Mucosa of descending colon (tissue), 3 donors: ENCODE measurements around the gene GPR37L1. TPM values are rescaled to one million over a fixed set of nuclear protein-coding genes. Genes with fewer than 3 reads are reported as not detected.

ENCODE experiments used
- ATAC-seq: fragments of 200-7000 bp; cut with Tn5 transposase; one replicate; pipeline ENCODE4 v1.9.1; 2020; ENCODE audit warnings: mild to moderate bottlenecking, moderate library complexity
- DNase-seq, 3 donors: peaks; one replicate each; pipeline ENCODE4 v3.0.0-alpha.2; 2020
- H3K36me3 ChIP-seq: fragments of 200-600 bp; one replicate; pipeline ENCODE4 v1.8.0; 2021; ENCODE audit warnings: low read depth, mild to moderate bottlenecking
- H3K4me1 ChIP-seq: fragments of 200-600 bp; one replicate; pipeline ENCODE4 v1.8.0; 2021; ENCODE audit warnings: low read depth, mild to moderate bottlenecking
- H3K4me3 ChIP-seq: fragments of 200-600 bp; one replicate; pipeline ENCODE4 v1.8.0; 2021; ENCODE audit warnings: mild to moderate bottlenecking
- H3K9me3 ChIP-seq: fragments of 200-600 bp; one replicate; pipeline ENCODE4 v1.8.0; 2021; ENCODE audit warnings: mild to moderate bottlenecking
- CTCF ChIP-seq: fragments of 200-600 bp; IDR thresholded peaks from one replicate; pipeline ENCODE4 v1.8.0; 2022; ENCODE audit warnings: antibody characterized with exemption, mild to moderate bottlenecking
- intact Hi-C, 2 donors: fragments of 100-400 bp; cut with DNase I in 1 of 2; cut with micrococcal nuclease in 1 of 2; formaldehyde crosslinking; loops; one replicate each; pipeline versions ENCODE4 v1.11.0 to v1.11.1; 2022; cut with DNase I, micrococcal nuclease
- total RNA-seq, 3 donors: library from RNA; stranded (reverse); fragmentation: NEBNext Ultra II Directional in 2 of 3; extraction: Animal tissue kit (Norgen Biotek cat#: 25700) in 2 of 3; gene quantifications; one replicate each; pipeline versions ENCODE4 v1.2.1 to v1.2.4, GENCODE V29; 2021 to 2023
- donor health status: DM: no; HTN: no; CAD: no; lungs with moderate emphysema.
- donor health status: DM: no; HTN: no; CAD: no.
- donor health status: DM: no; HTN: yes; CAD: no.

The GPR37L1 gene
- total RNA-seq, 3 donors from 2014 or later, result 2.4 to 3.5 (median 2.9) TPM

DNA sequence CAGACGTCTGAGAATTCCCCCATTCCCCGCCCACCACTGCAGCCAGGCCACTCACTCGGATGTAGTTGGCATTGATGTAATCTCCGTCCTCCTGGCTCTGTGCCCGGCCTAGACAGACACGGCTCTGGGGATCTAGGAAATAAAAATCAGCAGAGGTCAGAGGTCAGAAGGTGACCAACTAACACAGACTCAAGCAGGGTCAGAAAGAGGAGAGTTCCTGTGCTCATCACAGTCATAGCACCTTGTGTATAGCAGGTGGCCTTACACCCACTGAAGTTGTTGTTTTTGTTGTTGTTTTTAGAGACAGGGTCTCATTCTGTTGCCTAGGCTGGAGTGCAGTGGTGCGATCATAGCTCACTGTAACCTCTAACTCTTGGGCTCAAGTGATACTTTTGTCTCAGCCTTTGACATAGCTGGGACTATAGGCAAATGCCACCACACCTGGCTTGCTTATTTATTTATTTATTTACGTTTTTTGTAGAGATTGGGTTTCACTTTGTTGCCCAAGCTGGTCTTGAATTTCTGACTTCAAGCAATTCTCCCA, 32.8 kb downstream of the GPR37L1 start:
- peak; percentile 59 to 71 (median 64) for DNase-seq
- intact Hi-C loops, result no loop called here

GRCh38 chr1:202156590-202156989, 33.9 kb downstream of the GPR37L1 start:
- no peaks in the 10 kb centered on the region for H3K9me3 ChIP-seq
- H3K4me3 ChIP-seq, result no peak overlapping the region
- no peak for ATAC-seq
- DNase-seq, result no peak
- intact Hi-C loops, result no loop called here
- no peak for TF ChIP-seq CTCF
- peaks cover 11% of the 10 kb centered on the region for H3K4me1 ChIP-seq
- H3K36me3 ChIP-seq, result no peaks in the 10 kb centered on the region

More for the DNA sequence above, 32.8 kb downstream of the GPR37L1 start:
- H3K4me3 ChIP-seq, result no peak overlapping the region
- peak; percentile 48 for ATAC-seq
- no peak for TF ChIP-seq CTCF
- H3K36me3 ChIP-seq, result no peaks in the 10 kb centered on the region
- peaks cover 11% of the 10 kb centered on the region for H3K4me1 ChIP-seq
- no peaks in the 10 kb centered on the region for H3K9me3 ChIP-seq

GRCh38 chr1:202157945-202158344, 35.2 kb downstream of the GPR37L1 start:
- no peaks in the 10 kb centered on the region for H3K36me3 ChIP-seq
- H3K4me3 ChIP-seq, result no peak overlapping the region
- H3K4me1 ChIP-seq, result peaks cover 11% of the 10 kb centered on the region
- DNase-seq (no peak), ATAC-seq (no peak)
- H3K9me3 ChIP-seq, result no peaks in the 10 kb centered on the region
- intact Hi-C loops, result no loop called here
- no peak for TF ChIP-seq CTCF

DNA sequence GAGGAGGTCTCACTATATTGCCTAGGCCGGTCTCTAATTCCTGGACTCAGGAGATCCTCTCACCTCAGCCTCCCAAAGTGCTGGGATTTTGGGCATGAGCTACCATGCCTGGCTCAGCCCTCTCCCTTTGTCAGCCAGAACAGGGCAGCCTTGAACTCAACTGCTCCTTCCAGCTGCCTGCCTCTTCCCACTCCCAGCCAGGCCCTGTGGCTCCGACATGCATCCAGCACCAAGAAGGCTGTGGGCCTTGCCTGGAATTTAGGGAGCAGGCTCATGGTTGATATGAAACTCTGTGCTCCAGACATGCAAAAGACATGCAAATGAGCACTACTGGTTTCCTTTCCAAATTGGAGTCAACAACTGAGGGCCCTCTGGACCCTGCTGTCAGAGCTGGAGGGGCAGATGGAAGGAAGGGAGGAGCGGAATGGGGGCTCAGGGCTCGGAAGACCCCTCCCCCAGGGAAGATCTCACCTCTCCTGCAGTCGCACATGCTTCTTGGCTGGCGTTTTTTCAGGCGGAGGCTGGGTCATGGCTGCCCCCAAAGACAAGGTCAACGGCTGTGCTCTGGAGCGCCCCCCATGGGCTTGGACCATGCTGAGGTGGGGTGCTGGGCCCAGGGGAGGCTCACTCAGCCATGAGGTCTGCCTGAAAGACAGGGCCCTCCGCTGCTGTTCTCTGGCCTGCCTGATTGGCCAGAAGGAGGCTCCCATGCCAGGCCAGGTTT, 36.3 kb downstream of the GPR37L1 start:
- peaks cover 14% of the 10 kb centered on the region for H3K4me1 ChIP-seq
- ATAC-seq (no peak), DNase-seq (no peak)
- no peaks in the 10 kb centered on the region for H3K36me3 ChIP-seq
- no peak for TF ChIP-seq CTCF
- H3K4me3 ChIP-seq, result no peak overlapping the region
- no peaks in the 10 kb centered on the region for H3K9me3 ChIP-seq
- intact Hi-C loops, result no loop called here

- TF ChIP-seq CTCF, result no peak
- Histone ChIP-seq H3K9me3 (no peaks in the 10 kb centered on the region), H3K4me3 (no peak overlapping the region), H3K4me1 (peaks cover 14% of the 10 kb centered on the region), H3K36me3 (no peaks in the 10 kb centered on the region)
- ATAC-seq, result peak; percentile 44
- DNase-seq, result peak in 2 of 3 donors; percentile 55 to 58
- intact Hi-C loops, result no loop called here
These were observed 37.0 kb downstream of the GPR37L1 start for GRCh38 chr1:202159534-202160371.
